Stimulated activated CD8-positive, alpha-beta memory T cell treated with anti-CD3 and anti-CD28 coated beads, Interleukin-12 subunit alpha, Interleukin-12 subunit beta, amount 100 ng/mL, for 4 hours (primary cell): ENCODE data around the gene PTGES2.
"Not testable (repeated sequence)": the region's sequence is repeated elsewhere in the genome, so short reads cannot be mapped to it uniquely, and the experiment has no call there.

ENCODE experiments used
- DNase-seq: peaks from one replicate; pipeline ENCODE4 v3.0.0-alpha.2; 2020; ENCODE audit warnings: low read depth

PTGES2 gene

GRCh38 chr9:128088253-128088945 lies 39.1 kb downstream of the PTGES2 start:
- no peak for DNase-seq

GRCh38 chr9:128087262-128087661 lies 40.3 kb downstream of the PTGES2 start:
- no peak for DNase-seq

GRCh38 chr9:128085943-128086342 lies 41.6 kb downstream of the PTGES2 start:
- DNase-seq = no peak

- no peak for DNase-seq
Measured at GRCh38 chr9:128084746-128085145, 42.8 kb downstream of the PTGES2 start.

- DNase-seq = no peak
Measured at GRCh38 chr9:128082151-128082550, 45.4 kb downstream of the PTGES2 start.

GRCh38 chr9:128081056-128081455 lies 46.5 kb downstream of the PTGES2 start:
- DNase-seq = no peak

- DNase-seq = no peak
Measured at GRCh38 chr9:128080206-128080605, 47.3 kb downstream of the PTGES2 start.

GRCh38 chr9:128078504-128079434 lies 48.8 kb downstream of the PTGES2 start:
- no peak for DNase-seq

GRCh38 chr9:128077847-128078503 lies 49.6 kb downstream of the PTGES2 start:
- no peak for DNase-seq

- DNase-seq = no peak
Measured at GRCh38 chr9:128073253-128073886, 54.2 kb downstream of the PTGES2 start.

GRCh38 chr9:128072144-128073021 lies 55.1 kb downstream of the PTGES2 start:
- no peak for DNase-seq

GRCh38 chr9:128071475-128071874 lies 56.1 kb downstream of the PTGES2 start:
- DNase-seq = not testable (repeated sequence)

- DNase-seq = no peak
Measured at GRCh38 chr9:128070874-128071273, 56.7 kb downstream of the PTGES2 start.
